H1 (cell line): ENCODE data around the gene PBX1. TPM values are rescaled to one million over a fixed set of nuclear protein-coding genes. Genes with fewer than 3 reads are reported as not detected.

Source experiments
- CTCF ChIA-PET: fragments of 300-600 bp; sonication (Branson Sonifier 250); formaldehyde crosslinking; loops from one replicate; lab custom pipeline; 2021; ENCODE audit not compliant: partially characterized antibody; lab: Charles Lee
- POLR2A ChIA-PET: fragments of 300-600 bp; sonication (Branson Sonifier 250); formaldehyde crosslinking; loops from one replicate; lab custom pipeline; 2021; ENCODE audit warnings: inconsistent platforms; ENCODE audit not compliant: partially characterized antibody; lab: Charles Lee
- DNase-seq, 2 experiments: peaks; one replicate each; pipeline versions ENCODE4 v3.0.0 to v3.0.0-alpha.2; 2010 to 2022; ENCODE audit warnings: low spot score in 2 of 2, low read depth in 1 of 2, mixed read lengths in 1 of 2
- FAIRE-seq: peaks from 2 replicates; lab custom pipeline; 2011; peaks lifted over from hg19 to GRCh38; lab: Jason Lieb, UNC
- H2AFZ ChIP-seq: 2 replicates; pipeline ENCODE4 v1.8.1; 2012; ENCODE audit warnings: low read length, inconsistent platforms
- H2AK5ac ChIP-seq: 2 replicates; pipeline ENCODE4 v1.6.1; 2013; ENCODE audit warnings: low read depth, low read length
- H2BK120ac ChIP-seq: replicated peaks from 2 replicates; pipeline ENCODE3; 2013; ENCODE audit warnings: low read depth, low read length, inconsistent platforms
- H2BK12ac ChIP-seq: 2 replicates; pipeline ENCODE4 v1.6.1; 2013; ENCODE audit warnings: low read depth, low read length
- H2BK15ac ChIP-seq: 2 replicates; pipeline ENCODE4 v1.6.1; 2013; ENCODE audit warnings: low read length
- H2BK20ac ChIP-seq: 2 replicates; pipeline ENCODE4 v1.6.1; 2013; ENCODE audit warnings: low read length
- H2BK5ac ChIP-seq: 2 replicates; pipeline ENCODE4 v1.6.1; 2013; ENCODE audit warnings: low read depth, low read length
- H3K14ac ChIP-seq: 2 replicates; pipeline ENCODE4 v1.6.1; 2013; ENCODE audit warnings: inconsistent platforms; ENCODE audit not compliant: insufficient read length
- H3K18ac ChIP-seq: 2 replicates; pipeline ENCODE4 v1.6.1; 2013; ENCODE audit warnings: low read length; ENCODE audit errors: extremely low read depth
- H3K23ac ChIP-seq: 2 replicates; pipeline ENCODE4 v1.6.1; 2013; ENCODE audit warnings: inconsistent platforms; ENCODE audit not compliant: insufficient read length
- H3K23me2 ChIP-seq: 2 replicates; pipeline ENCODE4 v1.6.1; 2013; ENCODE audit warnings: low read depth, low read length
- H3K27ac ChIP-seq: 2 replicates; pipeline ENCODE4 v1.6.1; 2011; ENCODE audit warnings: low read depth, low read length, inconsistent platforms
- H3K27me3 ChIP-seq, 4 experiments: replicated peaks in 1 of 4; 1 replicate in 1 of 4; 2 replicates in 3 of 4; pipeline versions ENCODE4 v1.6.1 to v1.8.1; 2011 to 2013; ENCODE audit warnings: low read length in 3 of 4, mild to moderate bottlenecking in 3 of 4, inconsistent platforms in 2 of 4, mixed read lengths in 2 of 4, moderate library complexity in 1 of 4; ENCODE audit not compliant: control insufficient read depth in 3 of 4, insufficient read depth in 3 of 4; ENCODE audit errors: extremely low read depth in 1 of 4
- H3K36me3 ChIP-seq, 4 experiments: 2 replicates each; pipeline versions ENCODE4 v1.6.1 to v1.8.1; 2011 to 2013; ENCODE audit warnings: mild to moderate bottlenecking in 4 of 4, low read length in 3 of 4, moderate library complexity in 2 of 4, control low read depth in 1 of 4, inconsistent platforms in 1 of 4; ENCODE audit not compliant: insufficient read depth in 4 of 4, control insufficient read depth in 2 of 4
- H3K4ac ChIP-seq: replicated peaks from 2 replicates; pipeline ENCODE3; 2013; ENCODE audit warnings: low read length, low read depth, mixed read lengths, inconsistent platforms; ENCODE audit not compliant: insufficient read length
- H3K4me1 ChIP-seq, 4 experiments: replicated peaks in 1 of 4; 1 replicate in 1 of 4; 2 replicates in 3 of 4; pipeline versions ENCODE4 v1.6.1 to v1.8.1; 2011 to 2013; ENCODE audit warnings: low read length in 3 of 4, inconsistent platforms in 2 of 4, mixed read lengths in 1 of 4; ENCODE audit not compliant: insufficient read depth in 4 of 4, control insufficient read depth in 3 of 4
- H3K4me2 ChIP-seq, 2 experiments: 2 replicates each; pipeline versions ENCODE4 v1.6.1 to v1.8.1; 2011 to 2013; ENCODE audit warnings: low read depth in 2 of 2, low read length in 2 of 2, control low read depth in 1 of 2, inconsistent platforms in 1 of 2, mild to moderate bottlenecking in 1 of 2; ENCODE audit not compliant: insufficient read depth in 1 of 2
- H3K4me3 ChIP-seq, 4 experiments: fragments of 200-600, 300-600 bp in 1 of 4; sonication (generic), shearing (Covaris generic), sonication (Bioruptor Twin) in 1 of 4; 2 replicates each; pipeline versions ENCODE4 v1.5.1 to v1.8.1; 2011 to 2016; ENCODE audit warnings: low read length in 4 of 4, low read depth in 3 of 4, control low read depth in 2 of 4, inconsistent platforms in 2 of 4, mild to moderate bottlenecking in 2 of 4, mixed read lengths in 1 of 4, moderate library complexity in 1 of 4; ENCODE audit not compliant: insufficient read depth in 2 of 4; ENCODE audit errors: extremely low read depth in 1 of 4
- H3K56ac ChIP-seq: replicated peaks from 2 replicates; pipeline ENCODE3; 2013; ENCODE audit warnings: low read depth, mild to moderate bottlenecking, mixed read lengths, low read length, inconsistent platforms; ENCODE audit not compliant: insufficient read length
- H3K79me1 ChIP-seq: 2 replicates; pipeline ENCODE4 v1.6.1; 2013; ENCODE audit warnings: low read depth, low read length, control low read depth
- H3K79me2 ChIP-seq, 2 experiments: 2 replicates each; pipeline versions ENCODE4 v1.6.1 to v1.8.1; 2012 to 2013; ENCODE audit warnings: low read length in 2 of 2, mild to moderate bottlenecking in 2 of 2, inconsistent platforms in 1 of 2; ENCODE audit not compliant: insufficient read depth in 2 of 2, control insufficient read depth in 1 of 2
- H3K9ac ChIP-seq, 4 experiments: replicated peaks in 1 of 4; 1 replicate in 1 of 4; 2 replicates in 3 of 4; pipeline versions ENCODE4 v1.6.1 to v1.8.1; 2011 to 2013; ENCODE audit warnings: low read depth in 3 of 4, low read length in 3 of 4, control low read depth in 2 of 4, mild to moderate bottlenecking in 2 of 4, moderate library complexity in 2 of 4, inconsistent platforms in 1 of 4; ENCODE audit errors: extremely low read depth in 1 of 4
- H3K9me3 ChIP-seq, 2 experiments: 2 replicates each; pipeline versions ENCODE4 v1.6.1 to v1.8.1; 2012 to 2013; ENCODE audit warnings: mild to moderate bottlenecking in 2 of 2, moderate library complexity in 2 of 2, control low read depth in 1 of 2, inconsistent platforms in 1 of 2, low read depth in 1 of 2, low read length in 1 of 2, mixed read lengths in 1 of 2; ENCODE audit not compliant: insufficient read depth in 2 of 2
- H4K20me1 ChIP-seq, 2 experiments: replicated peaks in 1 of 2; 2 replicates each; pipeline versions ENCODE3 to v1.8.1; 2011 to 2013; ENCODE audit warnings: inconsistent platforms in 2 of 2, low read length in 2 of 2, mild to moderate bottlenecking in 1 of 2; ENCODE audit not compliant: insufficient read depth in 2 of 2, control insufficient read depth in 1 of 2
- H4K5ac ChIP-seq: 2 replicates; pipeline ENCODE4 v1.6.1; 2013; ENCODE audit warnings: low read length, low read depth, mixed read lengths, inconsistent platforms; ENCODE audit not compliant: insufficient read length
- H4K8ac ChIP-seq: 2 replicates; pipeline ENCODE4 v1.8.0; 2013; ENCODE audit warnings: mild to moderate bottlenecking, moderate library complexity, low read length, inconsistent platforms; ENCODE audit not compliant: insufficient read depth; ENCODE audit errors: extremely low read depth
- H4K91ac ChIP-seq: replicated peaks from 2 replicates; pipeline ENCODE3; 2013; ENCODE audit warnings: low read length, mixed read lengths, inconsistent platforms; ENCODE audit not compliant: insufficient read length
- FOSL1 ChIP-seq: IDR thresholded peaks from 2 replicates; pipeline ENCODE4 v1.6.1; 2011; ENCODE audit warnings: mild to moderate bottlenecking, low read depth, low read length, moderate library complexity; ENCODE audit not compliant: insufficient read depth
- RAD21 ChIP-seq, 2 experiments: IDR thresholded peaks in 1 of 2; conservative IDR thresholded peaks in 1 of 2; 2 replicates each; pipeline ENCODE4 v1.6.1; 2011; ENCODE audit warnings: low read depth in 2 of 2, low read length in 2 of 2, improper control_type of control experiment in 1 of 2, inconsistent platforms in 1 of 2, mild to moderate bottlenecking in 1 of 2, moderate library complexity in 1 of 2
- RFX5 ChIP-seq: IDR thresholded peaks from 2 replicates; pipeline ENCODE4 v1.6.1; 2011; ENCODE audit warnings: low read depth, low read length, improper control_type of control experiment, borderline replicate concordance
- SIRT6 ChIP-seq: IDR thresholded peaks from one replicate; pipeline ENCODE4 v1.7.1; 2012; ENCODE audit warnings: low read length, inconsistent platforms
- TCF12 ChIP-seq: IDR thresholded peaks from 2 replicates; pipeline ENCODE4 v1.6.1; 2011; ENCODE audit warnings: low read depth, mild to moderate bottlenecking, low read length
- TEAD4 ChIP-seq: IDR thresholded peaks from 2 replicates; pipeline ENCODE4 v1.6.1; 2012; ENCODE audit warnings: low read depth, low read length, inconsistent platforms, mixed read lengths
- YY1 ChIP-seq: IDR thresholded peaks from 2 replicates; pipeline ENCODE4 v1.6.1; 2011; ENCODE audit warnings: low read depth, mild to moderate bottlenecking, low read length
- WGBS, 2 experiments: shearing (Covaris generic) in 1 of 2; methylation state at CpG; one replicate each; pipeline versions ENCODE4 v1.1.6 to v1.1.7; 2013 to 2015; ENCODE audit warnings: low lambda C conversion rate in 2 of 2, mixed read lengths in 2 of 2, inconsistent platforms in 1 of 2, low coverage in 1 of 2, missing lambda C conversion rate in 1 of 2; ENCODE audit not compliant: insufficient replicate concordance in 2 of 2, insufficient coverage in 1 of 2, insufficient read length in 1 of 2; ENCODE audit errors: extremely low coverage in 1 of 2, missing lambda C conversion rate in 1 of 2; 5-methylcytosine and 5-hydroxymethylcytosine counted together
- polyA plus RNA-seq, 7 experiments: library from polyadenylated mRNA; depleted of rRNA in 3 of 7; stranded (reverse) in 5 of 7; unstranded in 2 of 7; fragments of >200 nt in 5 of 7; fragments of 200-250 nt in 2 of 7; gene quantifications; 1 replicate in 5 of 7; 2 replicates in 1 of 7; 4 replicates in 1 of 7; pipeline versions ENCODE4 v1.2.1 to v1.2.3, GENCODE V29; 2011 to 2013; ENCODE audit warnings: missing spikeins in 2 of 7, mixed read lengths in 2 of 7
- total RNA-seq: library from RNA; stranded (reverse); fragmentation: NEBNext Ultra II Directional; extraction: Animal tissue kit (Norgen Biotek cat#: 25700); gene quantifications from 2 replicates; pipeline ENCODE4 v1.2.1, GENCODE V29; 2021
- TF ChIP-seq, protein P1 (sequence below), 3 experiments: IDR thresholded peaks; 1 replicate in 2 of 3; 2 replicates in 1 of 3; pipeline versions ENCODE4 v1.5.1 to v1.6.1; 2011; ENCODE audit warnings: low read length in 3 of 3, mild to moderate bottlenecking in 3 of 3, inconsistent platforms in 2 of 3, low read depth in 1 of 3, moderate library complexity in 1 of 3; ENCODE audit not compliant: insufficient read depth in 1 of 3; ENCODE audit errors: control extremely low read depth in 1 of 3

The PBX1 gene
- total and polyA plus RNA-seq, 2 of the 8 experiments (the other 6 are each of a cell fraction or from before 2014, with no cell fraction given) = 87.4 to 124 TPM

DNA sequence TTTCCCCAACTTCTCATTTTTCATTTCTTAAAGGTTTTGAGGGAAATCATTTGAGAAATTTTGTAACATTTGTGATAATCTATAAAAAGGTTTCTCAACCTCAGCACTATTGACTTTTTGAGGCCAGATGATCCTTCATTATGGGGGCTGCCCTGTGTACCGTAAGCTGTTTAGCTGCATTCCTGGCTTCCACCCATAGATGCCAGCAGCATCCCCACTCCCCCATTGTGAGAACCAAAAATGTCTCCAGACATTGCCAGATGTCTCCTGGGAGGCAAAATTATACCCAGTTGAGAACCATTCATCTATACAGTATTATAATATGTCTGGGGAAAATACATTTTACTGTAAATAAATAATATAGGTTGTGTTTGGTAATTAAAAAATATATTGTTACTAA is 146.0 kb downstream of the PBX1 start:
- Histone ChIP-seq H3K36me3 (no peaks in the 10 kb centered on the region), H2AFZ (no peak overlapping the region), H2BK12ac (no peak overlapping the region), H3K27me3 (no peaks in the 10 kb centered on the region), H3K79me2 (peaks cover 4 to 97% of the 10 kb centered on the region in 2 experiments; a peak in 3 of 4 replicates), H3K9ac (no peak overlapping the region), H3K23me2 (no peaks in the 10 kb centered on the region), H4K5ac (no peak overlapping the region), H2BK20ac (no peak overlapping the region), H4K8ac (no peak overlapping the region), H3K56ac (no peak overlapping the region), H2BK15ac (no peak overlapping the region), H3K9me3 (no peaks in the 10 kb centered on the region), H3K18ac (no peak overlapping the region), H3K14ac (no peak overlapping the region), H3K27ac (no peak overlapping the region), H4K20me1 (peaks cover 13% of the 10 kb centered on the region in 2 experiments), H3K4ac (no peak overlapping the region), H3K4me2 (no peak overlapping the region), H3K4me3 (no peak overlapping the region), H2BK120ac (no peak overlapping the region), H3K4me1 (peaks cover 0 to 15% (median 10%) of the 10 kb centered on the region in 4 experiments; a peak in 5 of 7 replicates), H2BK5ac (no peak overlapping the region), H3K23ac (no peak overlapping the region), H2AK5ac (no peak overlapping the region), H3K79me1 (peaks cover 9% of the 10 kb centered on the region), H4K91ac (no peak overlapping the region)
- peak; percentile 40 to 60; a peak in 3 of 4 replicates for TF ChIP-seq RAD21 (IDR thresholded peaks at IDR 0.05 in 1 of 2, conservative IDR thresholded peaks at IDR 0.05 in 1 of 2; ENCODE audit: low read depth in 2 of 2, low read length in 2 of 2)
- TF ChIP-seq SIRT6 = no peak
- no peak for TF ChIP-seq FOSL1
- no peak for TF ChIP-seq TCF12
- peak; percentile 85 for TF ChIP-seq TEAD4
- no peak for TF ChIP-seq RFX5
- TF ChIP-seq, protein P1, sequence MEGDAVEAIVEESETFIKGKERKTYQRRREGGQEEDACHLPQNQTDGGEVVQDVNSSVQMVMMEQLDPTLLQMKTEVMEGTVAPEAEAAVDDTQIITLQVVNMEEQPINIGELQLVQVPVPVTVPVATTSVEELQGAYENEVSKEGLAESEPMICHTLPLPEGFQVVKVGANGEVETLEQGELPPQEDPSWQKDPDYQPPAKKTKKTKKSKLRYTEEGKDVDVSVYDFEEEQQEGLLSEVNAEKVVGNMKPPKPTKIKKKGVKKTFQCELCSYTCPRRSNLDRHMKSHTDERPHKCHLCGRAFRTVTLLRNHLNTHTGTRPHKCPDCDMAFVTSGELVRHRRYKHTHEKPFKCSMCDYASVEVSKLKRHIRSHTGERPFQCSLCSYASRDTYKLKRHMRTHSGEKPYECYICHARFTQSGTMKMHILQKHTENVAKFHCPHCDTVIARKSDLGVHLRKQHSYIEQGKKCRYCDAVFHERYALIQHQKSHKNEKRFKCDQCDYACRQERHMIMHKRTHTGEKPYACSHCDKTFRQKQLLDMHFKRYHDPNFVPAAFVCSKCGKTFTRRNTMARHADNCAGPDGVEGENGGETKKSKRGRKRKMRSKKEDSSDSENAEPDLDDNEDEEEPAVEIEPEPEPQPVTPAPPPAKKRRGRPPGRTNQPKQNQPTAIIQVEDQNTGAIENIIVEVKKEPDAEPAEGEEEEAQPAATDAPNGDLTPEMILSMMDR (IDR thresholded peaks at IDR 0.05; ENCODE audit: control extremely low read depth in 1 of 3, insufficient read depth in 1 of 3, low read depth in 1 of 3, low read length in 3 of 3) = peak in 2 of 3 experiments; percentile 53 to 58; a peak in 3 of 4 replicates
- 0 out of 2 replicates have a peak, but pooled peaks have one; percentile 12 for TF ChIP-seq YY1
- ChIA-PET CTCF (interaction anchor here (0.6 to 9.5 kb wide), 15 partner anchors 10 to 367 kb away, joined by 3 to 64 read pairs (median 6); no protein-coding TSS in a partner anchor), POLR2A (no interaction called here)
- no peak for FAIRE-seq
- WGBS, 2 experiments = 68% methylated on average over 1 of the region's 1 CpG; no CpG with 5 or more reads in 1 of the 2 experiments
- no peak for DNase-seq
